ENCODE data around the gene PLCL1.

DNA sequence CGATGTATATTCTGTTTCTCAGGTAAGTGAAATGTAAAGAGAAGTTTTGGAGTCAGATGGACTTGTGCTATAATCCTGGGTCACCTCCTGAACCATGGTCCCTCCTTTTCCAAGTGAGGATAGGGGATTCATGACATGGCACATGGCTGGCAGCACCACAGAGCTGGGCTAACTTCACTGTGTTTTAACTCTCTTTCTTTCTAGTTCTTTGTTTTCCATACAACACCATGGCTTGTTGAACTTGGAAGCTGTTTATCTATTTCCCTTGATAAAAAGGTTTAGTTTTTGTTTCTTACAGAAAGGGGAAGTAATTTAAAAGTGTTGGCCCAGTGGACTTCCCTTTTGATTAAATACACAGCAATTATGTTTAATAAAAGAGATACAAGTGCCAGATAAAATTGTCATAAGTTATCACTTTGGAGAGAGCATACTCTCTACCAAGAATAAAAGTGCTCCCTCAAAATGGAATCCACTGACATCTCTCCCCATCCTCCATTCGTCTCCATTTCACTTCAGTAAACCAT lies 90.4 kb downstream of the PLCL1 start:
- TF ChIP-seq TAF1 (IDR thresholded peaks at IDR 0.05; ENCODE audit: borderline replicate concordance, insufficient read depth, low read length) (no peak), POLR2AphosphoS5 (IDR thresholded peaks at IDR 0.05; ENCODE audit: low read depth, low read length) (no peak)
- TF ChIP-seq, protein P1, sequence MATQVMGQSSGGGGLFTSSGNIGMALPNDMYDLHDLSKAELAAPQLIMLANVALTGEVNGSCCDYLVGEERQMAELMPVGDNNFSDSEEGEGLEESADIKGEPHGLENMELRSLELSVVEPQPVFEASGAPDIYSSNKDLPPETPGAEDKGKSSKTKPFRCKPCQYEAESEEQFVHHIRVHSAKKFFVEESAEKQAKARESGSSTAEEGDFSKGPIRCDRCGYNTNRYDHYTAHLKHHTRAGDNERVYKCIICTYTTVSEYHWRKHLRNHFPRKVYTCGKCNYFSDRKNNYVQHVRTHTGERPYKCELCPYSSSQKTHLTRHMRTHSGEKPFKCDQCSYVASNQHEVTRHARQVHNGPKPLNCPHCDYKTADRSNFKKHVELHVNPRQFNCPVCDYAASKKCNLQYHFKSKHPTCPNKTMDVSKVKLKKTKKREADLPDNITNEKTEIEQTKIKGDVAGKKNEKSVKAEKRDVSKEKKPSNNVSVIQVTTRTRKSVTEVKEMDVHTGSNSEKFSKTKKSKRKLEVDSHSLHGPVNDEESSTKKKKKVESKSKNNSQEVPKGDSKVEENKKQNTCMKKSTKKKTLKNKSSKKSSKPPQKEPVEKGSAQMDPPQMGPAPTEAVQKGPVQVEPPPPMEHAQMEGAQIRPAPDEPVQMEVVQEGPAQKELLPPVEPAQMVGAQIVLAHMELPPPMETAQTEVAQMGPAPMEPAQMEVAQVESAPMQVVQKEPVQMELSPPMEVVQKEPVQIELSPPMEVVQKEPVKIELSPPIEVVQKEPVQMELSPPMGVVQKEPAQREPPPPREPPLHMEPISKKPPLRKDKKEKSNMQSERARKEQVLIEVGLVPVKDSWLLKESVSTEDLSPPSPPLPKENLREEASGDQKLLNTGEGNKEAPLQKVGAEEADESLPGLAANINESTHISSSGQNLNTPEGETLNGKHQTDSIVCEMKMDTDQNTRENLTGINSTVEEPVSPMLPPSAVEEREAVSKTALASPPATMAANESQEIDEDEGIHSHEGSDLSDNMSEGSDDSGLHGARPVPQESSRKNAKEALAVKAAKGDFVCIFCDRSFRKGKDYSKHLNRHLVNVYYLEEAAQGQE (IDR thresholded peaks at IDR 0.05; ENCODE audit: insufficient read depth in 1 of 2, low read depth in 2 of 2, low read length in 2 of 2): no peak

Measured in PFSK-1 (cell line).